Epithelial cell of proximal tubule (primary cell): Measurements from ENCODE around the gene A4GALT. TPM values are rescaled to one million over a fixed set of nuclear protein-coding genes. Genes with fewer than 3 reads are reported as not detected.
A peak's percentile ranks its signal among the peaks of the same experiment; 100 is the strongest.

ENCODE experiments used
- DNase-seq: peaks from one replicate; pipeline ENCODE4 v3.0.0-alpha.2; 2011; ENCODE audit warnings: low read depth
- H3K4me3 ChIP-seq: 2 replicates; pipeline ENCODE4 v1.5.1; 2011; ENCODE audit warnings: low read depth, mild to moderate bottlenecking, low read length
- CTCF ChIP-seq: conservative IDR thresholded peaks from 2 replicates; pipeline ENCODE4 v1.5.1; 2012; ENCODE audit warnings: low read depth, mild to moderate bottlenecking, low read length
- total RNA-seq: library from RNA; depleted of rRNA; stranded (reverse); fragments of >200 nt; gene quantifications from 2 replicates; pipeline ENCODE4 v1.2.3, GENCODE V29; 2015

A4GALT gene
- total RNA-seq, 1 donor from 2014 or later = 16.2 TPM

DNA sequence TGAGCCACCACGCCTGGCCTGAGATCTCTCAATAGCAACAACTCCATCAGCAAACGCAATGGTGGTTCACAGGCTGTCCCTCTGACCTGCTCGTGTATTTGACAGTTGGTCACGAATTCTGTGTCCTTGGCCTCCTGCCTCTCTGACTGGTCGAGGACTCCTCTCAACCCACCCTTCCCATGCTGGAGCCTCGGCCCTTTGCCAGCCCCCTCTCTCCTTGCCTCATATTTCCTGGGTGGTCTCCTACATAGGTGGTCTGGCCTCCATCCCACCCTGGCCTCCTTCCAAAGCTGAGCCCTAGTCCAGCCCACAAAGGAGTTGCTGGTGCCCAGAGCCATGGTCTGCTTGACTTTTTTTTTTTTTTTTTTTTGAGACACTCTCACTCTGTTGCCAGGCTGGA lies 11.4 kb upstream of the A4GALT start:
- H3K4me3 ChIP-seq = no peak overlapping the region
- no peak for DNase-seq
- no peak for TF ChIP-seq CTCF

GRCh38 chr22:42726811-42727210 lies 6.1 kb upstream of the A4GALT start:
- no peak overlapping the region for H3K4me3 ChIP-seq
- no peak for DNase-seq
- TF ChIP-seq CTCF = no peak

DNA sequence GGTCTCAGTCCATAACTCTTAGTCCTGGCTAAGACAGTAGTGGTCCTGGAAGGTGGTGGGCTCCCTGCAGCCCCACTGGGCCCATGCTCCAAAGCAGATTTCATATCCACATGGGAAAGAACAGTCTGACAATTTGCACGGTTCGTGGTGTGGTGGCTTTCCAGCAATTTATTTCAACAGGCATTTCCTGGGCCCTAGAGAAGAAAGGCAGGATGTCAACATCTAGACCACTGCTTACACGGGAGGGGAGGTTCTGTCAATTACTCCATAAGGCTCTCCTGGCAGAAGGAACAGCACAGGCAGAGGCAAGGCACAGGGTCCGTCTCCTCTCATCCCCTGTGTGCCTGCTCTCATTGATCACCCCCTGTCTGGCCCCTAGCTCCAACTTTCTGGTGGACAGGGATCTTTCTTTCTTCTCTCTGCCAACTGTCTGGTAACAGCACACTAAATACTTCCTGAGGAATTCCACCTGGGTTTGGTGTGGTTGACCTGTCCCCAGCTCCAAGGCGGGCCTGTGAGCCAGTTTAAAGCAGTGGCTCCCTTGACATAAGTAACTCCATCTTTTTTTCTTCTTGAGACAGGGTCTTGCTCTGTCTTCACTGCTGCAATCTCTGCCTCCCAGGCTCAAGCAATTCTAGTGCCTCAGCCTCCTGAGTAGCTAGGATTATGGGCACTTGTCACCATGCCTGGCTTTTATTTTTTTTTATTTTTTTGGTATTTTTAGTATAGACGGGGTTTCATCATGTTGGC lies 5.1 kb upstream of the A4GALT start:
- no peak for TF ChIP-seq CTCF
- DNase-seq = no peak
- no peak overlapping the region for H3K4me3 ChIP-seq

DNA sequence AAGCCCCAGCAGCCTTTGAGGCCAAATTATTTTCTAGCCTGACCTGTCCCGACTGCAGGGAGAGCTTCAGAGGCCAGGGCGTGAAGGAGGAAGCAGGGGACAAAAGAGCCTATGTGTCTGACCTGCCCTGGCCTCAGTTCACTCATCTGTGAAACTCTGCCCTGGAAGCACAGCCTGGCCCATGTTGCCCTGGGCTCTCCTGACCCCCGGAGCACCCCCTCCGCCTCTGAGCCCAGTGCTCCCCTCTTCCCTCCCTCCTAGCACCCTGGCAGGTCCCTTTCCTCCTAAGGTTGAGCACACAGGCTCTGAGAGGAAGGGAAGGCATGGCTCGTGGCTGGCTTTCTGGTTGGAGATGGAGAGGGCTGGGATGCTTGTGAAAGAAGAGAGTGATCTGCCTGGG lies 3.4 kb upstream of the A4GALT start:
- TF ChIP-seq CTCF = no peak
- H3K4me3 ChIP-seq = no peak overlapping the region
- no peak for DNase-seq

GRCh38 chr22:42721045-42721434 lies 370 bp upstream of the A4GALT start:
- TF ChIP-seq CTCF = no peak

GRCh38 chr22:42719656-42720262 lies 911 bp downstream of the A4GALT start:
- no peak for DNase-seq
- TF ChIP-seq CTCF = no peak
- H3K4me3 ChIP-seq = peak overlapping the region; percentile 85

More at GRCh38 chr22:42721045-42721434, 370 bp upstream of the A4GALT start:
- DNase-seq = no peak
- H3K4me3 ChIP-seq = peak overlapping the region; percentile 85

- DNase-seq = no peak
- peak; percentile 25 for TF ChIP-seq CTCF
- peak overlapping the region; percentile 85 for H3K4me3 ChIP-seq
Measured at GRCh38 chr22:42719133-42719532, 1.5 kb downstream of the A4GALT start.
